ENCODE results near the gene MEN1. TPM values are rescaled to one million over a fixed set of nuclear protein-coding genes. Genes with fewer than 3 reads are reported as not detected.

The MEN1 gene
- total RNA-seq, 1 experiment from 2014 or later = 54.5 TPM

GRCh38 chr11:64832467-64833197 is 22.3 kb upstream of the MEN1 start:
- Histone ChIP-seq H3K27me3 (ENCODE audit: control insufficient read depth, insufficient read depth, low read length) (no peaks in the 10 kb centered on the region), H3K9me3 (ENCODE audit: control insufficient read depth, insufficient read depth, low read depth, low read length) (no peaks in the 10 kb centered on the region), H3K36me3 (ENCODE audit: control insufficient read depth, insufficient read depth, low read length) (no peaks in the 10 kb centered on the region), H3K4me1 (ENCODE audit: control insufficient read depth, insufficient read depth, low read length) (peaks cover 18% of the 10 kb centered on the region), H3K27ac (ENCODE audit: low read length) (no peak overlapping the region), H3K4me3 (ENCODE audit: low read depth in 2 of 2, low read length in 2 of 2) (no peak overlapping the region)
- intact Hi-C loops (cut with micrococcal nuclease; ENCODE audit: unreplicated experiment) (no loop called here), in situ Hi-C loops (cut with HindIII; ENCODE audit: low pct_unique_long_range_greater_than_20kb, low sequenced_read_pairs) (no loop called here)
- DNase-seq (ENCODE audit: low read depth, low spot score) (no peak), ATAC-seq (no peak)
- BruUV-seq (replicated peaks) = no TSS peak
- TF ChIP-seq REST (IDR thresholded peaks at IDR 0.05; ENCODE audit: insufficient read depth in 1 of 2, low read depth in 2 of 2, low read length in 1 of 2) (no peak), TCF7L2 (IDR thresholded peaks at IDR 0.05; ENCODE audit: low read depth, low read length) (no peak), CTCF (IDR thresholded peaks at IDR 0.05) (no peak)
- POLR2A ChIA-PET = no interaction called here
- CTCF ChIA-PET = no interaction called here

- TF ChIP-seq TCF7L2 (IDR thresholded peaks at IDR 0.05; ENCODE audit: low read depth, low read length) (no peak), POLR2AphosphoS5 (IDR thresholded peaks at IDR 0.05; ENCODE audit: low read depth, low read length) (no peak), REST (IDR thresholded peaks at IDR 0.05; ENCODE audit: insufficient read depth in 1 of 2, low read depth in 2 of 2, low read length in 1 of 2) (no peak), CTCF (IDR thresholded peaks at IDR 0.05) (no peak), SIN3A (IDR thresholded peaks at IDR 0.05; ENCODE audit: borderline replicate concordance, insufficient read depth, low read depth, low read length) (no peak)
- no peaks in the 10 kb centered on the region for H3K27me3 ChIP-seq (ENCODE audit: control insufficient read depth, insufficient read depth, low read length)
- H3K9me3 ChIP-seq (ENCODE audit: control insufficient read depth, insufficient read depth, low read depth, low read length) = no peaks in the 10 kb centered on the region
- ChIA-PET POLR2A (no interaction called here), CTCF (no interaction called here)
- intact Hi-C loops (cut with micrococcal nuclease; ENCODE audit: unreplicated experiment) (no loop called here), in situ Hi-C loops (cut with HindIII; ENCODE audit: low pct_unique_long_range_greater_than_20kb, low sequenced_read_pairs) (no loop called here)
- H3K27ac ChIP-seq (ENCODE audit: low read length) = no peak overlapping the region
- H3K4me3 ChIP-seq (ENCODE audit: low read depth in 2 of 2, low read length in 2 of 2) = no peak overlapping the region
- ATAC-seq (no peak), DNase-seq (ENCODE audit: low read depth, low spot score) (no peak)
- peaks cover 18% of the 10 kb centered on the region for H3K4me1 ChIP-seq (ENCODE audit: control insufficient read depth, insufficient read depth, low read length)
- BruUV-seq (replicated peaks) = no TSS peak
- H3K36me3 ChIP-seq (ENCODE audit: control insufficient read depth, insufficient read depth, low read length) = no peaks in the 10 kb centered on the region
These were observed 21.1 kb upstream of the MEN1 start for GRCh38 chr11:64831411-64831891.

Data from Panc1 (cell line).